Nucleus accumbens (tissue), 56 donors: Measurements from ENCODE around the gene AP2A1.
A peak's percentile ranks its signal among the peaks of the same experiment; 100 is the strongest.
"Not testable (repeated sequence)": the region's sequence is repeated elsewhere in the genome, so short reads cannot be mapped to it uniquely, and the experiment has no call there.

ENCODE experiments used
- DNase-seq, 56 donors: peaks; one replicate each; lab custom pipeline; 2025; lab: John Stamatoyannopoulos, UW

Gene AP2A1

GRCh38 chr19:49809160-49809940 is 42.5 kb downstream of the AP2A1 start:
- peak in 43 of 56 donors; percentile 8 to 67 (median 43) for DNase-seq

GRCh38 chr19:49809941-49810389 is 43.2 kb downstream of the AP2A1 start:
- peak in 1 of 56 donors; percentile 33 for DNase-seq

GRCh38 chr19:49811328-49811727 is 44.5 kb downstream of the AP2A1 start:
- no peak for DNase-seq

GRCh38 chr19:49812452-49812996 is 45.7 kb downstream of the AP2A1 start:
- DNase-seq, result peak in 4 of 56 donors; percentile 31 to 40 (median 34)

GRCh38 chr19:49812997-49813861 is 46.4 kb downstream of the AP2A1 start, which contains the start of gene FUZ:
Gene FUZ (minus strand): TSS chr19:49813292. CDS start chr19:49813106, 186 bp downstream.
- DNase-seq, result peak; percentile 69 to 99 (median 95)

- DNase-seq, result no peak
Measured at GRCh38 chr19:49814010-49814409, 47.2 kb downstream of the AP2A1 start.

GRCh38 chr19:49816590-49816989 is 49.8 kb downstream of the AP2A1 start:
- DNase-seq, result no peak

GRCh38 chr19:49817964-49818648 is 51.3 kb downstream of the AP2A1 start, which contains the start of gene MED25:
Gene MED25 (plus strand): TSS chr19:49818289. CDS start chr19:49818342, 53 bp downstream.
- DNase-seq, result peak in 54 of 56 donors; percentile 37 to 94 (median 81)

GRCh38 chr19:49818649-49819370 is 52.0 kb downstream of the AP2A1 start:
- no peak for DNase-seq

- not testable (repeated sequence) for DNase-seq
Measured at GRCh38 chr19:49819452-49820115, 52.8 kb downstream of the AP2A1 start.

- DNase-seq, result no peak
Measured at GRCh38 chr19:49820125-49820524, 53.3 kb downstream of the AP2A1 start.

- no peak for DNase-seq
Measured at GRCh38 chr19:49823472-49823871, 56.7 kb downstream of the AP2A1 start.

GRCh38 chr19:49824662-49825061 is 57.9 kb downstream of the AP2A1 start:
- DNase-seq, result no peak

- no peak for DNase-seq
Measured at GRCh38 chr19:49827034-49827433, 60.2 kb downstream of the AP2A1 start.

- no peak for DNase-seq
Measured at GRCh38 chr19:49829200-49829599, 62.4 kb downstream of the AP2A1 start.

- DNase-seq, result no peak
Measured at GRCh38 chr19:49829721-49830120, 62.9 kb downstream of the AP2A1 start.

GRCh38 chr19:49830766-49831165 is 64.0 kb downstream of the AP2A1 start:
- DNase-seq, result no peak

GRCh38 chr19:49831592-49831991 is 64.8 kb downstream of the AP2A1 start:
- no peak for DNase-seq

- DNase-seq, result no peak
Measured at GRCh38 chr19:49832556-49832955, 65.8 kb downstream of the AP2A1 start.
